DMS114 treated with DMSO at 0.1 percent for 48 hours (cell line): ENCODE results near the gene TRIM10.

ENCODE experiments used
- DNase-seq: peaks from one replicate; lab custom pipeline; 2025; ENCODE audit not compliant: unreplicated experiment; lab: John Stamatoyannopoulos, UW

Gene TRIM10, protein sequence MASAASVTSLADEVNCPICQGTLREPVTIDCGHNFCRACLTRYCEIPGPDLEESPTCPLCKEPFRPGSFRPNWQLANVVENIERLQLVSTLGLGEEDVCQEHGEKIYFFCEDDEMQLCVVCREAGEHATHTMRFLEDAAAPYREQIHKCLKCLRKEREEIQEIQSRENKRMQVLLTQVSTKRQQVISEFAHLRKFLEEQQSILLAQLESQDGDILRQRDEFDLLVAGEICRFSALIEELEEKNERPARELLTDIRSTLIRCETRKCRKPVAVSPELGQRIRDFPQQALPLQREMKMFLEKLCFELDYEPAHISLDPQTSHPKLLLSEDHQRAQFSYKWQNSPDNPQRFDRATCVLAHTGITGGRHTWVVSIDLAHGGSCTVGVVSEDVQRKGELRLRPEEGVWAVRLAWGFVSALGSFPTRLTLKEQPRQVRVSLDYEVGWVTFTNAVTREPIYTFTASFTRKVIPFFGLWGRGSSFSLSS

DNA sequence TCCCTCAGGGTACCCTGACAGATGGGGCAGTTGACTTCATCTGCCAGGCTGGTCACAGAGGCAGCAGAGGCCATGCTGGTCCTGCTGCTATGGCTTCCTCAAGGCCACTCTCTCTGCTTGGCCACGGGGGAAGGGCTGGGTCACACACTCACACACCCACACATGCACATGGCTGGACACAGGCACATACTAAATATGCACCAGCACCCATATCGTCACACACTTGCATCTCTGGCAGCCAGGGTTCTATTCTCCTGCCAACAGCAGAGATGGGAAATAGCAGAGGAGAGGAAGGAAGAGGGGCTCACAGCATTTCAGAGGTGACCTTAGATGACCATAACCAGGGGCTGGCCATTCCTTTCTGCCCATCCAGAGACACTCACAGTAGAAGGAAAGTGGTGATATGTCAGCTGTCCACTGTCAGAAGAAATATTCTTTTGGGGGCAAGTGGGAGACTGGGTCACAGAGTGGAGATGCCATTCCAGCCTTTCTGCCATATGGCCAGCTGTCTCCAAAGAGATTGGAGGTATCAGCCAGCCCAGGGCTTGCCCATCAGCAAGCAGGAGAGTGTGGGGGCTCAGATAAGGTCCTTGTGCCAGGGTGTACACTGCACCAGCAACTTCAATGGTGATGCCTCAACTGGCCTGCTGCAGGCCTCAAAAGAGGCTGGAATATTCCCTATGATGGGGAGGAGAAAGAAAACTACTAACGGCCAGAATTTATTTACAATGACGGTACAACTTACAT, at the start of gene TRIM10:
Gene TRIM10 (minus strand): TSS at position 427 of the 747 bp plus-strand sequence. CDS start 353 bp downstream, at position 74.
- no peak for DNase-seq

DNA sequence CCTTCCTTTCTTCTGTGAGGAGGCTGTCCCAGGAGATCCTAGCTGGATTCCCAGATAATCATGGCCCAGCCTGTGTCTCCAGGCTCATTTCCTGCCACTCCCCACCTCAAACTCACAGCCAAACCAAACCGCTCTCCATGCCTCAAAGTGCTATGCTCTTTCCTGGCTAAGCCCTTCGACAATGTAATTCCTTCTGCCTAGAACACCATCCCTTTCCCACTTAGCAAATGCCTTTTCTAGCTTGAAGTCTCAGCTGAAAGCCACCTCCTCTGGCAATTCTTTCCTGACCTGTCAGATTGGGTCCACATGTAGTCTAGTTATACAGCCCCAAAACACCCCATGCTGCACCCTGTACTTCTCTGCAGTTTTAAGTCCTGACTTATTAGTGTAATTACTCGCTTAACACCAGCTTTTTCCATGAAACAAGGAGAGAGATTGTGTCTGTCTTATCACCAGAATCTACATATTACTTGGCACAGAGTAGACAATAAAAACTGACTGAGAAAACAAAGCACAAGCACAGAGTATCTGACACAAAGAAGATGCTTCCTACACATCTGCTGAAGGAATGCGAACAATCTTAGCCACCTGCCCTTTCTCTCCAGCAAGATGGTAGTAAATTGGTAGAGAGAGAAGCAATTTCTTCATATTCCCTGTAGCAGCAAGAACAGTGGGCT, 46.7 kb upstream of the TRIM10 start:
- DNase-seq, result no peak

DNA sequence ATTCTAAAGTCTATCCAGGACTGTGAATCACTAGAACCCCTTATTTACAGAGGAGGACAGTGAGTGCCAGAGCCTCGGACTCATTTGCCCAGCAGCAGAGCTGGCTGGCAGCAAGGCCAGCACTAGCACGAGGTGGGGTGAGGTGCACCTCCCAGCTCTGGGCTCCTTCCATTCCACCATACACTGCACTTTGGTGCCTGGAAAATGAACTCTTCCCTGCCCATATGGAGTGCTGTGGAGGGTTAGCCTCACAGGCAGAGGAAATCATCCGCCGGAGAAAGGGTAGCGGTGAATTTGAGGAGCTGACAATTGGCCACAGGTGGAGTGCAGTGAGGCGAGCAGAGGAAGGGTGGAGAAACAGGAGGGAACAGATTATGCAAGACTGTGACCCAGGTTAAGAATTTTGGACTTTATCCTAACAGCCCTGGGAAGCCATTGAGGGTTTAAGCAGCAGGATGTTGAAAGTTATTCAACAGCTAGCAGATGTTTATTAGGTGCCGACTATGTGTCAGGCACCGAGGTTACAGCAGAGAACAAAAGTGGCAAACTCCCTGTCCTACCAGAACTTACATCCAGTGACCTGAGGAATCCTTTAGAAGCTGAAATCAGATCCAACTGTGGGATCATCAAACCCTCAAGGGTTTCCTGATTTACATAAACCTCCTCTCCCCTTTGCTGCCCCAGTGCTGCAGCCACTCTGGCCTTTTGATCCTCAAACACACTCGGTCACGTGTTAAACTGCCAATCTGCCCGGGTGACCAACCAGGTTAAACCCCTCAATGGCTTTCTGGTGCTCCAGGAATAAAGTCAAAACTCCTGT, 46.0 kb upstream of the TRIM10 start:
- DNase-seq, result no peak

DNA sequence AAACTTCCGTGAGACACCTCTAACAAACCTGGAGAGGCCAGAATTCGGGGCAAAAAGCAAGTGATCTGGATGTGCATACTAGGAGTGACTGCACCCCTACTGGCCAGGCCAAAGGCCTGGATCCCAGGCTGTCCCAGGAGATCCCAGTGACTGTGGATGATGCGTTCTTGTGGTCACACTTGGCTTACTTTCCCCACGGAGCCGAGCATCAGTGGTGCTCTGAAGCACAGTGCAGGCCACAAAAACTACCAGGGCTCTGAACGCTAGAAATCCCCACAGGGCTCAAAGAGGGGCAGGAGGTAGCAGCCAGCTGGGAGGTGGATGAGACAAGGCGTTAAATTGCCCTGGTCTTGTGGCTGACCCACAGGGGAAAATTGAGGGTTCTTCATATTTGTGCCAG, 45.1 kb upstream of the TRIM10 start:
- no peak for DNase-seq

DNA sequence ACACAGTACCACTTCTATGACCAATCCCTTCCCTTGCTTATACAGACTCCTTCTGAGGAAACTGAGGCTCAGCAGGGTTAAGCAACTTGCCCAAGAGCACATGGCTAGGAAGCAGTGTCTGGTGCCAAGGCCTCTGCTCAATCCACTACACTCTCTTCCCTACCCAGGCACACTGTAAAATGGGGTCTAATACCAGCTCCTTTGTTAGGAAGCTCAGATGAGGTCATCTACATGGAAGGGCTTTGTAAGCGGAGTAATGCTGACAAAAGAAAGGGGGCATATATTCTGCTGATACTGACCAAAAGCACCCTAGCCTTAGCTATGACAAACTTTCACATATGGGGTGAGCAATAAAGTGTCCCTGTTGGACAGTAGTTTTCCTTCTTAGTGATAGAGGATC, 43.1 kb upstream of the TRIM10 start:
- DNase-seq, result no peak

DNA sequence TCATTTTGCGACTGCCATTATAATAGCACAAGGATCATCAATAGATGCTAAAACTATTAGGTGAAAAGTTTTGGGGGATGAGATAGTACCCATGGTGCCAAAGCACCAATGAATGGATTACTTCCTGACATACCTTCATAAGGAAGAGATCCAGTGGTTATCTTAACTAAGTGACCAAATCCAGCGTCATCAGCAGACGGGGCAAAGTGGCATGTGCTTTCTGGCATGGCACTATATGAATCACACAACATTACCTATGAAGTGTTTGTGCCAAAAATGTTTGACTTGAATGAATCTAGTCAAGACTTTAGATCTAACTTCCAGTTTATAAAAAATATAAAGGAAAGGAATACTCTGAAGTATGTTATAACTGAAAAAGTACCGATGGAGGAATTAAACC, 41.4 kb upstream of the TRIM10 start:
- DNase-seq, result no peak

DNA sequence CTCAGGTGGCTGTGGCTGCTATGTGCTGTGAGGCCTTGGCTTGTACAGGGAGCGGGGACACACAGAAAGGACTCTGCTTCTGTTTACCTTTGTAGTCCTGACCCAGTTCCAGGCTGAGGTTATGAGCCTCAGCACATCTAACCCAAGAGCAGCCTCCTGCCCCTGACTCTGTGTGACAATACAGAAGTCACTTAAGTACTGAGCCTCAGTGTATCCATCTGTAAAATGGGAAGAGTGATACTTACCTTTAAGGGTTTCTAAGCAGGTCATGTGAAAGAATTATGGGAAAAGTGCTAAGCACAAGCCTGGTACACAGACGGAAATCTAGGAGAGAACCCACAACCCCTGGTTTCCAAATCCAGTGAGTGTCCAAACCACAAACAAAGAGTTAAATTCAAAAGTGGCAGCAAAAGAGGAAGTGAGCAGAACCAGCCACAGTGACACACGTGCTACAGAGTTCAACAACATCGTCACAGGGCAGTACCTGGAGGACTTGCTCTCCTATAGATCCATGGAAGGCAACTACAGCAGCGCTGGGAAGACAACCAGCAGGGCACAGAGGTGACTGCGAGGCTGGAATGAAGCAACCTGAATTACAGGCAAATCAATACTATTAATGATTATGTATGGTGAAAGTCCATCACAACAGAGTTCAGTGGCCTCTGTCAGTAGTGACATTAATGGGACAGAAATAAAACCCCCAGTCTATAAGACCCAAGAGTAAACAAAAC, 39.7 kb upstream of the TRIM10 start:
- no peak for DNase-seq

DNA sequence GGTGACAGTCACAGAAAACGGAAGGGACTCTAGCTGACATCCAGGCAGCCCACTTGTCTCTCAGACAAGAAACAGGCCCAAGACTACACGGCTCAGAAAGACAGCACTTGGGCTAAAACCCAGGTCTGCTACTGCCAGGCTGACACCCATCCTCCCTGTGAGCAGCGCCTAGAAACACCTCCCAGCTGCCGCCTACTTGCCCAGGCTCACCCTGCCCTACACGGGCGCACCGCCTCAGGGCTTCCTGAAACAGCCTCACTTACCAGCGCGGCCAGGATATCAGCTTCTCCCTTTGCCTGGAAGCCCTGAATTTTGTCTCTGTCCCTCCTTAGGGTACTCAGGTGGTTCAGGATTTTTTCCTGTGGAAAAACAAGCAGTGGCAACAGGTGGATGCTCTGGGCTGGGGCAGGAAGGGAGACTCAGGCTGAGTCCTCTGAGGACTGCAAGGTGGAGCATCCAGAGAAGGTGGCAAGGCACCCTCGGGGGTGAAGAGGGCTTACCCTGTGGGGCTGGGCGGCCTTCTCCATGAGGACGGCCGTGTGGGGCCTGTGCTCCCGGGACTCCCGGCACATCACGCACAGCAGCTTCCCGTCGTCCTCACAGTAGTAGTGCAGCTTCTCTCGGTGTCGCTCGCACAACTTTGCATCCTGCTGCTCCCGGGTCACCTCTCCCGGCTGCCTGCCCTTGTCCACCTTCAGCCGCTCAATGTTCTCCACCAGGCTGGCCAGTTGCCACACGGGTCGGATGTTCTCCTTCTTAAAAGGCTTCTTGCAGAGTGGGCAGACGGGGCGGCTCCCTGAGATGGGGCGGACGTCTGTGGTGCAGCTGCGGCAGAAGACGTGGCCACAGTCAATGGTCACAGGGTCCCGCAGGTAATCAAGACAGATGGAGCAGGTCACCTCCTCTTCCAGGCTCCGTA, 37.4 kb upstream of the TRIM10 start:
- DNase-seq, result no peak

DNA sequence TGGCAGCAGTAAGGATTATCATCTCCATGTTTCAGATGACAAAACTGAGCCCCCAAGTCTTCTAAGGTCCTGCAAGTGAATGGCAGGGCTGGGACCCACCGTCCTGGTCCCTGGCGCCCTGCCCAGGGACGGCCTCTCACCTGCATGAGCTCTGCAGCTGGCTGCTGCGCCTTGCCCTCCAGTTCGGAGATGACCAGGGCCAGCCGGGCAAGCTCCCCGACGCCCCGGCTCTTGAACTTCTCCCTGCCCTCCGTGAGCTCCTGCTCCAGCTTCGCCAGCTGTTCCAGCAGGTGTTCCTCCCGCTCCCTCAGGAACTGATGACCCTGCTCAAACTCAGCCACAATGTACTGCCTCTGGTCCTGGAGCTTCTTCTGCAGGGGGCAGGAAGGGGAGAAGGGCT, 35.4 kb upstream of the TRIM10 start:
- DNase-seq, result no peak

DNA sequence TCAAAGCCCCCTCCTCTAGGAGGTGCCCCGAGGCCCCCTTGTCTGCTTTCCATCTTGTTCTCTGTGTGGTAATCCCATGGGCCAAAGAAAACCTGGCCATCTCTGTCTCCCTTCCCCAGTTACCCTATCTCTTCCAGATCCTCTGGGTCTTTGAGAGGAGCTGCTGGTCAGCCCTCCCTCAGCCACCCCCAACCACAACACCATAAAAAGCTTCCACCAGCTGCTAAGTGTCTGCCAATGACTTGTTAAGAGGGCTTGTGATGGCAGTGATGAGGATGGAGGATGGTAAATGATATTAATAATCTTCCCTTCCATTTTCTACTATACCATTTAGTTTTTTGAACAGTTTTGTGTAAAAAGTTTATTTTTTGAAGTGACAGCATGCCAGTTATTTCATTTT, 34.9 kb upstream of the TRIM10 start:
- no peak for DNase-seq

DNA sequence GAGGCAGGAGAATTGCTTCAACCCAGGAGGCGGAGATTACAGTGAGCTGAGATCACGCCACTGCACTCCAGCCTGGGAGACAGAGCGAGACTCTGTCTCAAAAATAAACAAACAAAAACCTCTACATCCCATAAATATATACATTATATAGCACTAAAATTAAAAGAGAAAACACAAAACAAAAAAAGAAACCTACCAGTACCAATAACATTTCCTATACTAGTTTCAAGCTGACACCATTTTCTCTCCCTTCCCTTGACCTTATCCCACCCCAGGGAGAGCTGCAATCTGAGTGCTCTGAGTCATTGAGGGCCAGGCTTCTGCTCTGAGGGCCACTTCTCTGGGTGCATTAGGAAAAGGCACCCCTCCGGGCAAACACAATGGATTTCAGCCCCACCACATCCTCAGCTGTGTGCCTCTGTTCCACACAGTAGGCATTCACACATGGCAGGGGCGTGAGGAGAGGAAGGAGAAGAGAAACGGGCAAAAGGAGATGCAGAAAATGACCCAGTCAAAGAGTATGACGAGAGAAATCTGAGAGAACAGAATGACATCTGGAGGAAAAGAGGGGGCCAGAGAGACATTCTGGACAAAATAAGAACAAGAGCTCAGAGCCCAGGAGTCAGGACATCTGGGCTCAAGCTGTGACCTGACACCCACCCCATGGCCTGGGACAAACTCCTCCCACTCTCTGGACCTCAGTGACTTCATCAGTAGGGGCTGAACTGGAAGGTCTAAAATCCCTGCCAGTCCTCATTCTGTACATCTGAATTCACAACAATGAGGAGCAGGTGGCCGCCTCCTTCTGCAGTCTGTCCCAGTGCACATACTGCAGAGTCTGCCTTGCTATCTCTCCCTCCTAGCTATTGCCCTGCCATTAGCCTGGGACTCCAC, 34.0 kb upstream of the TRIM10 start:
- DNase-seq, result no peak

DNA sequence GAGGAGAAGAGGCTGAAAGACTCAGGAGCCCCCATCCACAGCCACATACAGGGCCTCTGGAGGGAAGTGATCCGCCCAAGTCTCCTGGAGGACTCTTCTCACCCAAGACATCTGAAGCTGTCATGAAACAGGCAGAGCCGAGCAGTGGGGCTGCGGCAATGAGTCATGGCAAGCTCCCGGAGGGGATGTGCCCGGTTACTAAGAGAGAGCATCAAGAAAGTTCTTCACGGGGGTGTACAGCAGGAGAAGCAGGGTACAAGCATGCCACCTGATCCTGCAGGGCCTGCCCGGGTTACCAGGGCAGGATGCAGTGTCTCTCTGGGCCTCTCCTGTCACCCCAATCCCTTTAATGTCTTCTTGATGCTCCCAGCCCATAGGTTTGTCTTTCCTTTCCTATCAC, 31.1 kb upstream of the TRIM10 start:
- no peak for DNase-seq

DNA sequence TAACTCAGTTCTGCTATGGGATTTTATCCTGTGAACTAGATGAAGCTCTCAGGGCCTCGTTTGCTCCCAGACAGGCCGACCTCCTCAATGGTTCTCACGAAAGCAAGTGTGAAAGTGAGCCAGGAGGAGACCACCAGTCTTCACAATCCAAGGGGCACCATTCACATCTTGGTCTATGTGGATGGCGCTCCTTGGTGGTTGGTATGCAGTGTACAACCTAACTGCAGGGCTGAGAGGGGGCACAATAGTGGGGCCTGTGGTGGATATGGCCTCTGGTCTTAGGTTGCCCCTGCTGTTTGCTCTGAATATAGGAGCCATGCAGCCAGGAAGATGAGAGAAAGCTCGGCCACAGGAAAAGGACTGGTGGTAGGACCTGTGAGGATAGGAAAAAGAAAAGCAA, 27.5 kb upstream of the TRIM10 start:
- DNase-seq, result no peak

DNA sequence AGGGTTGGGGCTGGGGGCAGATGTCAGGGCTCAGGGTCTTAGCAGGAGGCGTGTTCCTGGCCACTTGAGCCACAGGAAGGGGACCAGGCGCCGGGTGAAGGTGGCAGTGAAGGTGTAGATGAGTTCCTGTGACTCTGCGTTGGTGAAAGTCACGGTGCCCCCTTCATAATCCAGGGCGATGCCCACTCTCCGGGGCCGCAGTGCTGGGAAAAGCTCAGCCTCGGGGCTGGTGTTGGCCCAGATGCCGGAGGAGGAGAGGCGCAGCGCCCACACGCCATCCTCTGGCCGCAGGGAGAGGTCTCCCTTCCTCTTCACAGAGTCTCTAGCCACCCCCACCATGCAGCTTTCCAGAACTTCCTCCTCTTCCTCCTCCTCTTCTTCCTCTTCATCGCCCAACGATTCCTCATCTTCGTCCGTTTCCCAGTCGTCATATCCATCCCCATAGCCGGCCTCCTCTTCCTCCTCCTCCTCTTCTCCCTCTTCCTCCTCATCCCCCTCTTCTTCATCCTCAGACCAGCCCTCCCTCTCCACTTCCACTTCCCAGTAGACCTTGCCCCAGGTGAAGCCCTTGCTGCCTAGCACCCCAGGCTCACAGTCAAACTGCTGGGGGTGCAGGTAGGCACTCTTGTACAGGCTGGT, 25.0 kb upstream of the TRIM10 start:
- DNase-seq, result no peak

DNA sequence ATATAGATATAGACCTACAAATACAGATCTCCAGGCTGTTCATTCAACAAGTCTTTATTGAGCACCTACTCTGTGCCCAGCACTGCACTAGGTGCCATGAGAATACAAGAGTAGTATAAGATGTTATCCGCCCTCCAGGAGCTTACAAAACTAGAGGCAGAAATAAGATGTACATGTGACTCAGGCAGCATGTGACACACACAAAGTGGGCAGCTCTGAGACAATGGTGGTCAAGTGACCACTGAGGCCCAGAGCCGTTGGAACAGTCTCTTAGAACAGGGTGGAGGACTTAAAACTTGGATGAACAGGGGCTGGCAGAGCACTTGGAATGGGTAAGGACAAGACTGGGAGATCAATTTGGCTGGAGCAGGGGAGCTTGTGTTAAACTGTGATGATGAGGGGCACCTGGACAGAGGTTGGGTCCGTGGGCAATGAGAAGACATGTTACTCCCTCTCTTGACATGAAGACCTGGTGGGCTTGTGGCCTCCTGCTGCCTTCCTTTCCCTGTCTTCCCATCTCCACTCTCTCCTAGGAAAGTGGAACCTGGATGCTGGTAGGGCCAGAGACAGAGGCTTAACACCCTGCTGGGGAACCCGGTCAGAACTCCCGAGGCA, 23.5 kb upstream of the TRIM10 start:
- DNase-seq, result no peak

DNA sequence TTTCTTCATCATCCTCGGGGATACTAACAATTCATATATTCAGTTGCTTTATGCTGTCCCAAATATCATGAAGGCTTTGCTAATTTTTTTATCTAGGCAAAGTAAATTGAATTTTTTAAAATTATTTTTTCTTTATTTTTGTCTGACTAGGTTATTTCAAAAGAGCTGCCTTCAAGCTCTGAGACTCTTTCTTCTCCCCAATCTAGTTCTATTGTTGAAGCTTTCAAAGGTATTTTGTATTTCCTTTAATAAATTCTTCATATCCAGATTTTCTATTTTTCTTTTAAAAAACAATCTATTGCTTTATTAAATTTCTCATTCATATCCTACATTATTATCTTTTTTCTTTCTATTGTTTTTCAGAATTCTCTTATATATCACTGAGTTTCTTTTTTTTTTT, 19.1 kb upstream of the TRIM10 start:
- DNase-seq, result no peak

DNA sequence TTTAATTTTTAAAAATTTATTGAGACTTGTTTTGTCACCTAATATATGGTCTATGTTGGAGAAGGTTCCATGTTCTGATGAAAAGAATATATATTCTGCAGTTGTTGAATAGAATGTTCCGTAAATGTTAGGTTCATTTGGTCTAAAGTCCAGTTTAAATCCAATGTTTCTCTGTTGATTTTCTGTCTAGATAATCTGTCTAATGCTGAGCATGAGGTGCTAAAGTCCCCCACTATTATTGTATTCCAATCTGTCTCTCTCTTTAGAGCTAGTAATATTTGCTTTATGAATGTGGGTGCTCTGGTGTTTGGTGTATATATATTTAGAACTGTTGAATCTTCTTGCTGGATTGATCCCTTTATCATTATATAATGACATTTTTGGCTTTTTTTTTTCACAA, 17.8 kb upstream of the TRIM10 start:
- no peak for DNase-seq
